Measurements from ENCODE around the gene HNRNPL. TPM values are rescaled to one million over a fixed set of nuclear protein-coding genes. Genes with fewer than 3 reads are reported as not detected.
A peak's percentile ranks its signal among the peaks of the same experiment; 100 is the strongest.

HNRNPL gene
- total and polyA plus RNA-seq, 9 of the 15 experiments (the other 6 are each of a cell fraction or from before 2014, with no cell fraction given): 39.5 to 610 (median 299) TPM

GRCh38 chr19:38849860-38850435, at the start of gene HNRNPL (continued):
- TF ChIP-seq MTA1 (IDR thresholded peaks at IDR 0.05; ENCODE audit: borderline replicate concordance) (no peak; the same call in 1 of the 2 replicates), ADNP (tag; IDR thresholded peaks at IDR 0.05) (no peak), CBX2 (IDR thresholded peaks at IDR 0.05; ENCODE audit: insufficient read depth, low read length, poor library complexity, severe bottlenecking) (no peak), ZNF184 (CRISPR knock-in tag; IDR thresholded peaks at IDR 0.05) (no peak), KLF16 (IDR thresholded peaks at IDR 0.05) (no peak), FOXJ3 (CRISPR knock-in tag; IDR thresholded peaks at IDR 0.05) (no peak), THRAP3 (IDR thresholded peaks at IDR 0.05; ENCODE audit: borderline replicate concordance) (no peak), PTTG1 (tag; IDR thresholded peaks at IDR 0.05; ENCODE audit: low read depth) (no peak), BCLAF1 (IDR thresholded peaks at IDR 0.05; ENCODE audit: borderline replicate concordance in 1 of 2, control insufficient read depth in 1 of 2, low read depth in 2 of 2, low read length in 1 of 2) (no peak), CREBBP (IDR thresholded peaks at IDR 0.05; ENCODE audit: low read depth, low read length) (no peak), STAT5A (IDR thresholded peaks at IDR 0.05; ENCODE audit: borderline replicate concordance, low read length) (no peak), SETDB1 (IDR thresholded peaks at IDR 0.05; ENCODE audit: low read length) (no peak), COPS2 (conservative IDR thresholded peaks at IDR 0.05) (no peak), C11orf30 (IDR thresholded peaks at IDR 0.05; ENCODE audit: low read depth) (peak; percentile 82), KHSRP (IDR thresholded peaks at IDR 0.05) (peak; percentile 91), E2F8 (IDR thresholded peaks at IDR 0.05; ENCODE audit: low read depth, partially characterized antibody) (peak; percentile 94), DACH1 (IDR thresholded peaks at IDR 0.05; ENCODE audit: partially characterized antibody) (no peak), CREM (IDR thresholded peaks at IDR 0.05; ENCODE audit: low read depth) (peak; percentile 80), ZNF395 (CRISPR knock-in tag; IDR thresholded peaks at IDR 0.05) (peak; percentile 88; the same call in 1 of the 2 replicates), NR2C2 (CRISPR knock-in tag; IDR thresholded peaks at IDR 0.05) (peak; percentile 74; the same call in 1 of the 2 replicates), NR2C2 (tag; IDR thresholded peaks at IDR 0.05) (peak; percentile 93), FOXM1 (IDR thresholded peaks at IDR 0.05; ENCODE audit: low read depth) (peak; percentile 65), FOXM1 (CRISPR knock-in tag; IDR thresholded peaks at IDR 0.05; ENCODE audit: low read depth) (no peak), ZEB2 (IDR thresholded peaks at IDR 0.05) (no peak)
